Karpas-422 (cell line): ENCODE measurements around the gene SHB. TPM values are rescaled to one million over a fixed set of nuclear protein-coding genes. Genes with fewer than 3 reads are reported as not detected.

Experiments used
- DNase-seq: peaks from one replicate; pipeline ENCODE4 v3.0.0-alpha.2; 2015
- H2AFZ ChIP-seq: fragments of 200-600 bp; sonication (generic); 2 replicates; pipeline ENCODE4 v1.6.1; 2014; ENCODE audit warnings: antibody characterized with exemption, low read length, mixed read lengths
- H3K27ac ChIP-seq: fragments of 200-600 bp; sonication (generic); 2 replicates; pipeline ENCODE4 v1.5.1; 2014; ENCODE audit warnings: mild to moderate bottlenecking, low read length, moderate library complexity
- H3K27me3 ChIP-seq: fragments of 200-600 bp; sonication (generic); 2 replicates; pipeline ENCODE4 v1.6.1; 2014; ENCODE audit warnings: low read length, mixed read lengths
- H3K36me3 ChIP-seq: fragments of 200-600 bp; sonication (generic); 2 replicates; pipeline ENCODE4 v1.6.1; 2014; ENCODE audit warnings: low read length, mixed read lengths; ENCODE audit not compliant: insufficient read depth
- H3K4me1 ChIP-seq: fragments of 200-600 bp; sonication (generic); 2 replicates; pipeline ENCODE4 v1.6.1; 2014; ENCODE audit warnings: mild to moderate bottlenecking, low read length, mixed read lengths
- H3K4me2 ChIP-seq: fragments of 200-600 bp; sonication (generic); 2 replicates; pipeline ENCODE4 v1.6.1; 2014; ENCODE audit warnings: low read length, low read depth, mild to moderate bottlenecking; ENCODE audit not compliant: poor library complexity, severe bottlenecking
- H3K4me3 ChIP-seq: fragments of 200-600 bp; sonication (generic); 2 replicates; pipeline ENCODE4 v1.5.1; 2014; ENCODE audit warnings: mild to moderate bottlenecking, antibody characterized with exemption, low read length, mixed read lengths
- H3K79me2 ChIP-seq: fragments of 200-600 bp; sonication (generic); 2 replicates; pipeline ENCODE4 v1.6.1; 2014; ENCODE audit warnings: mild to moderate bottlenecking, low read length, mixed read lengths
- H3K9ac ChIP-seq: fragments of 200-600 bp; sonication (generic); 2 replicates; pipeline ENCODE4 v1.6.0; 2014; ENCODE audit warnings: low read length
- H3K9me2 ChIP-seq: fragments of 200-600 bp; sonication (generic), shearing (Covaris generic); replicated peaks from 2 replicates; pipeline ENCODE4 v1.6.0; 2014; ENCODE audit warnings: mild to moderate bottlenecking, low read length, moderate library complexity; ENCODE audit not compliant: insufficient read depth
- H3K9me3 ChIP-seq: fragments of 300-700, 200-600 bp; sonication (generic); 2 replicates; pipeline ENCODE4 v1.6.1; 2014; ENCODE audit warnings: low read length, mixed read lengths
- H4K20me1 ChIP-seq: fragments of 200-600 bp; sonication (generic); 2 replicates; pipeline ENCODE4 v1.6.1; 2014; ENCODE audit warnings: mild to moderate bottlenecking, antibody characterized with exemption, low read length, low read depth; ENCODE audit not compliant: insufficient read depth
- total RNA-seq: library from RNA; depleted of rRNA; stranded (reverse); fragments of >200 nt; shearing (Covaris generic); gene quantifications from 2 replicates; pipeline ENCODE4 v1.2.3, GENCODE V29; 2014; ENCODE audit warnings: low replicate concordance

Gene SHB
- total RNA-seq, 1 experiment from 2014 or later = 27.1 TPM

DNA sequence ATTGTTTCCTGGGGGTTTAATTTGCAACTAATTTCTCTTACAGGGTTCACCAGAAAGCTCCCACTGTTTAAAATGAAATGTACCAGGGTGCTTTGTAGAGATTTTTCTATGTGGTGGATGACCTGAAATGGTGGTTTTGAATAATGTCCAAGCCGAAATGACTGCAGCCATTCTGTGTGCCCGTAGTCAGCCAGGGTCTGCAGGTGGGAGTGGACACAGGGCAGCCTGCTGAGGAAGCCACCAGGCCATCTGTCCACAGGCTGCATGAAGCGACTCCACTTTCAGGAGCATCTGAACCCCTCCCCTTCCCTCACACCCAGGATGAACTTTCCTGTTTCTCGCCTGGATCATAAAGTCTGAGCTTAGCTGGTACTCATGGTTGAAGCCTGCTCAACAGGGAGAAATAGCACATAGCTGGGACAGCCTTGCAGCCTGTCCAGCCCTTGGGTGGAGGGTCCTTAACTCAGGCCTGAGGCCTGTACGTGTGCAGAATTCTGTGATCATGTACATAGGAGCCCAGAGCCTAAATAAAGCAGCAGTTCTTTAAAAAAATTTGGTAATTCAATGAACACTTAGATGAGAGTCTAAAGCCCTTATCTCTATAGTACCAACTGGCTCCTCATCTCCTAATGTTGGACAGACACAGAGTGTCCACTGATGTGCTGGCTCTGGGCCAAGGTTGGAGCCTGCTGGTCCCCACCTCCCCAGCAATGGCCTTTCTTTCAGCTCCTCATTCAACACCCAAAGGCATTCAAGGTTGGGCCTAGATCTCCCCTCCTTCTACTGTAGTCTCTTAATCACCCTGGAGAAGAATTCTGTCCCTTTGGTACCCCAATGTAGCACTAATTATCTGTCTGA, 72.8 kb downstream of the SHB start:
- Histone ChIP-seq H4K20me1 (peaks cover 3% of the 10 kb centered on the region; the same call in 1 of the 2 replicates), H3K9me3 (no peaks in the 10 kb centered on the region), H2AFZ (no peak overlapping the region), H3K79me2 (peaks cover 69% of the 10 kb centered on the region), H3K4me3 (no peak overlapping the region), H3K27me3 (no peaks in the 10 kb centered on the region), H3K4me1 (peaks cover 92% of the 10 kb centered on the region), H3K9me2 (no peaks in the 10 kb centered on the region), H3K4me2 (peak overlapping the region; percentile 26), H3K27ac (peak overlapping the region; percentile 99), H3K36me3 (peaks cover 4% of the 10 kb centered on the region; the same call in 1 of the 2 replicates), H3K9ac (peak overlapping the region; percentile 41)
- DNase-seq = no peak

GRCh38 chr9:37995348-37995737, 73.7 kb downstream of the SHB start:
- H4K20me1 ChIP-seq = peaks cover 3% of the 10 kb centered on the region; the same call in 1 of the 2 replicates
- H3K27ac ChIP-seq = peak overlapping the region; percentile 99
- H3K27me3 ChIP-seq = no peaks in the 10 kb centered on the region
- H3K79me2 ChIP-seq = peaks cover 73% of the 10 kb centered on the region
- no peak overlapping the region for H2AFZ ChIP-seq
- H3K9me3 ChIP-seq = no peaks in the 10 kb centered on the region
- peak overlapping the region; percentile 33 for H3K9ac ChIP-seq
- DNase-seq = no peak
- H3K9me2 ChIP-seq = no peaks in the 10 kb centered on the region
- H3K36me3 ChIP-seq = peaks cover 6% of the 10 kb centered on the region; the same call in 1 of the 2 replicates
- peak overlapping the region; percentile 26 for H3K4me2 ChIP-seq
- H3K4me3 ChIP-seq = no peak overlapping the region; the same call in 1 of the 2 replicates
- H3K4me1 ChIP-seq = peaks cover 92% of the 10 kb centered on the region

DNA sequence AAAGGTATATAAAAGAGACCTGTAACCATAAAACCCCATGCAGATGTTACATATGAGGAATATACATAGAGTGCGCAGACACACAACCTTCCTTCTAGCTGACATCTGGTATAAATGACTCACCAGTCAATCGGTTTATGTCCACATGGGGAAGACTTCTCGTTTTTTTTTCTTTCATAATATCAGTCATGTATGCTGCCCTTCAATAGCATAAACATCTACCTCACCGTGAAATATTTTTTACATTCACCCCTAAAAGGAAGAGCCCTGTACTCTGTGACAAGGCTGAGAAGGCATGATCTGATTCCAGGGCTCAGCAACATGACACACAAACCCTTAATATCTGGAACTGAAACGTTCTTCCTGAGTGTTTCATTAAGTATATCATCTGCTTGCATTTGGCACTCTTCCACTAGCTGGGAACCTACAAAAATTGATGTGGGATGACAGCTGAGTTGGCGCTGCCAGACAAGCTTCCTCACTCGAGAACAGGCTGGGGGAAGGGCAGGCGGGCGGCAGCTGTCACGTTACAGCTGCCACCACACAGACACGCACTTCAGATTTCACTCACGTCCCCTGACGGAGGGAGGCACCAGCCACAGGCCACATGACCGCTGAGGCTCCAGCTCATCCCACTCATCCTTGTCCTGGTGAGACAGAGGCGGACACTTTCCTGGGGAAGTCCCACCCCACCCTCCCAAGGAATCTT, 74.2 kb downstream of the SHB start:
- Histone ChIP-seq H3K9me2 (no peaks in the 10 kb centered on the region), H4K20me1 (peaks cover 3% of the 10 kb centered on the region; the same call in 1 of the 2 replicates), H3K4me2 (peak overlapping the region; percentile 26), H3K9ac (peak overlapping the region; percentile 33; the same call in 1 of the 2 replicates), H2AFZ (no peak overlapping the region), H3K4me3 (no peak overlapping the region), H3K27me3 (no peaks in the 10 kb centered on the region), H3K9me3 (no peaks in the 10 kb centered on the region), H3K79me2 (peaks cover 76% of the 10 kb centered on the region), H3K4me1 (peaks cover 91% of the 10 kb centered on the region), H3K27ac (peak overlapping the region; percentile 99), H3K36me3 (peaks cover 6% of the 10 kb centered on the region; the same call in 1 of the 2 replicates)
- DNase-seq = peak; percentile 68

GRCh38 chr9:37992924-37993349, 76.1 kb downstream of the SHB start:
- Histone ChIP-seq H3K79me2 (peaks cover 69% of the 10 kb centered on the region), H3K27me3 (no peaks in the 10 kb centered on the region), H2AFZ (no peak overlapping the region), H3K4me2 (no peak overlapping the region), H3K4me3 (no peak overlapping the region), H3K9ac (no peak overlapping the region), H3K4me1 (peaks cover 79% of the 10 kb centered on the region), H3K36me3 (peaks cover 6% of the 10 kb centered on the region; the same call in 1 of the 2 replicates), H3K9me3 (no peaks in the 10 kb centered on the region), H3K9me2 (no peaks in the 10 kb centered on the region), H4K20me1 (peaks cover 4% of the 10 kb centered on the region; the same call in 1 of the 2 replicates), H3K27ac (no peak overlapping the region)
- no peak for DNase-seq

GRCh38 chr9:37990404-37991015, 78.5 kb downstream of the SHB start:
- Histone ChIP-seq H2AFZ (no peak overlapping the region), H3K4me3 (no peak overlapping the region), H4K20me1 (peaks cover 4% of the 10 kb centered on the region; the same call in 1 of the 2 replicates)

DNA sequence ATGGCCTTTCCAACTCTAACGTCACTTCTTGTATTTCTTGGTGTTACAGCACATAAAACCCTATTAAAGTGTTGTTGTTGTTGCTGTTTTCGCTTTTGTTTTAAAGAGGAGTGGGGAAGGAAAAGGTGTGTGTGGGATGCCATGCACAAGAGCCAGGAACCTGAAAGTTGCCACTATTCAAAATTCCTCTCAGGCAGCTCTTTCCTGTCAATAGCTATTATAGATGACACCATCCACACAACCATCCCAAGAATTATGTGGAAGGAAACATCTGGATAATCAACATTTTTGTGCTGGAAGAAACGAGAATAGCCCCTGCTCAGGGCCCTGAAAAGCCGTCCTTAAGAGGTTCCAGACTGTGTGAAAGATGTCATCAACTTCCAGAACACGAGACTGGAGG, 79.3 kb downstream of the SHB start:
- Histone ChIP-seq H3K79me2 (peaks cover 71% of the 10 kb centered on the region), H3K4me1 (peaks cover 63% of the 10 kb centered on the region), H2AFZ (no peak overlapping the region), H3K27ac (peak overlapping the region; percentile 55; the same call in 1 of the 2 replicates), H3K36me3 (peaks cover 6% of the 10 kb centered on the region; the same call in 1 of the 2 replicates), H3K9me2 (no peaks in the 10 kb centered on the region), H4K20me1 (peaks cover 4% of the 10 kb centered on the region; the same call in 1 of the 2 replicates), H3K27me3 (no peaks in the 10 kb centered on the region), H3K9me3 (no peaks in the 10 kb centered on the region), H3K4me3 (no peak overlapping the region), H3K9ac (no peak overlapping the region), H3K4me2 (no peak overlapping the region)
- DNase-seq = no peak

More at GRCh38 chr9:37990404-37991015, 78.5 kb downstream of the SHB start:
- Histone ChIP-seq H3K4me2 (no peak overlapping the region), H3K36me3 (peaks cover 6% of the 10 kb centered on the region; the same call in 1 of the 2 replicates), H3K9me3 (no peaks in the 10 kb centered on the region), H3K9me2 (no peaks in the 10 kb centered on the region), H3K27ac (peak overlapping the region; percentile 55), H3K4me1 (peaks cover 66% of the 10 kb centered on the region), H3K79me2 (peaks cover 67% of the 10 kb centered on the region), H3K9ac (no peak overlapping the region), H3K27me3 (no peaks in the 10 kb centered on the region)
- DNase-seq = no peak

DNA sequence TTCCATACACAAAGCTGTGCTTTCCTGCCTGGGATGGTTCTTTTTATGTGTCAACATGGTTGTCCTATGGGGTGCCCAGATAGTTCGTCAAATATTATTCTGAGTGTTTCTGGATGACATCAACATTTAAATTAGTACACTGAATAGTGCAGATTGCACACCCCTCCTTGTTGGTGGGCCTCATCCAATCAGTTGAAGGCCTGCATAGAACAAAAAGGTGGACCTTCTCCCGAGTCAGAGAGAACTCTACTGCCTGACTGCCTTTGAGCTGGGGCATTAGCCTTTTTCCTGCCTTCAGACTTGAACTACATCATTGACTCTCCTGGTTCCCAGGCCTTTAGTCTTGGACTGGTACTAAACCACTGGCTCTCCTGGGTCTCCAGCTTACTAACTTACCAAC, 80.4 kb downstream of the SHB start:
- no peak overlapping the region for H3K9ac ChIP-seq
- H3K79me2 ChIP-seq = peaks cover 72% of the 10 kb centered on the region
- no peak for DNase-seq
- H3K36me3 ChIP-seq = peaks cover 6% of the 10 kb centered on the region
- no peak overlapping the region for H3K4me3 ChIP-seq
- no peaks in the 10 kb centered on the region for H3K9me2 ChIP-seq
- H4K20me1 ChIP-seq = peaks cover 4% of the 10 kb centered on the region; the same call in 1 of the 2 replicates
- no peaks in the 10 kb centered on the region for H3K9me3 ChIP-seq
- H3K4me1 ChIP-seq = peaks cover 52% of the 10 kb centered on the region
- no peak overlapping the region for H3K4me2 ChIP-seq
- no peaks in the 10 kb centered on the region for H3K27me3 ChIP-seq
- H2AFZ ChIP-seq = no peak overlapping the region
- no peak overlapping the region for H3K27ac ChIP-seq
